Natural killer cell (primary cell): ENCODE measurements around the gene SLC36A2. TPM values are rescaled to one million over a fixed set of nuclear protein-coding genes. Genes with fewer than 3 reads are reported as not detected.

Experiments
- ATAC-seq, 3 donors: fragments of 150-1000 bp in 2 of 3; fragments of 200-7000 bp in 1 of 3; cut with Tn5 transposase; 1 replicate in 1 of 3; 2 replicates in 2 of 3; pipeline ENCODE4 v1.10.0; 2021; ENCODE audit warnings: mild to moderate bottlenecking in 2 of 3, moderate library complexity in 2 of 3
- DNase-seq, 2 donors: peaks; one replicate each; pipeline versions ENCODE4 v3.0.0 to v3.0.0-alpha.2; 2013 to 2021; ENCODE audit warnings: mixed read lengths in 1 of 2
- H3K27ac ChIP-seq: one replicate; pipeline ENCODE4 v1.5.1; 2013; ENCODE audit warnings: mild to moderate bottlenecking, low read length
- H3K27me3 ChIP-seq: one replicate; pipeline ENCODE4 v1.6.1; 2013; ENCODE audit warnings: low read length; ENCODE audit not compliant: control insufficient read depth, insufficient read depth
- H3K36me3 ChIP-seq: one replicate; pipeline ENCODE4 v1.6.1; 2013; ENCODE audit warnings: low read length; ENCODE audit not compliant: control insufficient read depth, insufficient read depth
- H3K4me1 ChIP-seq: one replicate; pipeline ENCODE4 v1.6.1; 2013; ENCODE audit warnings: low read length; ENCODE audit not compliant: control insufficient read depth, insufficient read depth
- H3K4me3 ChIP-seq: one replicate; pipeline ENCODE4 v1.5.1; 2013; ENCODE audit warnings: low read length
- H3K9me3 ChIP-seq: one replicate; pipeline ENCODE4 v1.6.1; 2013; ENCODE audit warnings: low read length; ENCODE audit not compliant: control insufficient read depth, insufficient read depth
- H3K27ac Mint-ChIP-seq, 2 donors: one replicate each; pipeline ENCODE4 v1.8.0; 2022; ENCODE audit warnings: mild to moderate bottlenecking in 2 of 2, mixed read lengths in 2 of 2, moderate library complexity in 1 of 2
- H3K27me3 Mint-ChIP-seq, 2 donors: one replicate each; pipeline ENCODE4 v1.8.0; 2022; ENCODE audit warnings: low read depth in 2 of 2, mixed read lengths in 2 of 2
- H3K36me3 Mint-ChIP-seq: one replicate; pipeline ENCODE4 v1.8.0; 2022; ENCODE audit warnings: mixed read lengths
- H3K4me1 Mint-ChIP-seq, 2 donors: one replicate each; pipeline ENCODE4 v1.8.0; 2022; ENCODE audit warnings: mixed read lengths in 2 of 2
- H3K4me3 Mint-ChIP-seq: one replicate; pipeline ENCODE4 v1.8.0; 2022; ENCODE audit warnings: mild to moderate bottlenecking, moderate library complexity, mixed read lengths
- H3K9me3 Mint-ChIP-seq, 2 donors: one replicate each; pipeline ENCODE4 v1.8.0; 2022; ENCODE audit warnings: mixed read lengths in 2 of 2
- WGBS: methylation state at CpG from one replicate; pipeline ENCODE4 v1.1.7; 2013; ENCODE audit warnings: missing lambda C conversion rate; ENCODE audit not compliant: insufficient coverage; 5-methylcytosine and 5-hydroxymethylcytosine counted together
- intact Hi-C: fragments of 100-400 bp; cut with micrococcal nuclease; formaldehyde crosslinking; loops from one replicate; pipeline ENCODE4 v1.14.2; 2022
- total RNA-seq, 4 donors: library from RNA; stranded (reverse); fragments of 120-200 nt in 1 of 4; gene quantifications; one replicate each; pipeline versions ENCODE4 v1.2.3 to v1.2.4, GENCODE V29; 2013 to 2022
- TF ChIP-seq, protein P1 (sequence below): fragments of 200-600 bp; IDR thresholded peaks from one replicate; pipeline ENCODE4 v1.8.0; 2022; ENCODE audit warnings: antibody characterized with exemption

Gene SLC36A2
- not detected for total RNA-seq
- not detected for total RNA-seq (2013)

DNA sequence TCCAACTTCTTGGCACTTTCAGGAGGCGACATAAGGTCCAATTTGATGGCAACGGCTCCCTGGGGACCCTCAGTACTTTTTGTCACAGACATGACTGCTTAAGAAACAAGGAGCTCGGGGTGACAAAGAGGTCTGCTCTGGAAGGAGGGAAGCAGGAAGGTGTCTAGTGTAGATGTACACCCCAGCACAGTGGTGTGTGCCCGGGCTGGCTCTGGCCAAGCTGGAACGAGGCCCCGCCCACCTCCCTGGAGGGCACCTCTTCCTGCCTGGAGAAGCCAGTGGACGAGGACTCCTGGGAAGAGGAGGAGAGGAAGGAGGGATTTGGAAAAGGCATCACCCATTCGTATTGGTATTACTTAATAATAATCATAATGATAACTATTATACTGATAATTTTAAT is at the start of gene SLC36A2:
TSS of gene SLC36A2 (minus strand) at position 191 of the 400 bp plus-strand sequence. CDS start at position 92, 99 bp downstream.
- no peaks in the 10 kb centered on the region for H3K9me3 ChIP-seq
- no peaks in the 10 kb centered on the region for H3K27me3 ChIP-seq
- Mint-ChIP-seq H3K36me3 (no peaks in the 10 kb centered on the region), H3K4me1 (peaks cover 0 to 9% of the 10 kb centered on the region in 2 donors), H3K27ac (no peak within 1 kb of the TSS), H3K9me3 (no peaks in the 10 kb centered on the region), H3K4me3 (no peak within 1 kb of the TSS), H3K27me3 (peaks cover 29 to 33% of the 10 kb centered on the region in 2 donors)
- intact Hi-C loops, result no loop called here
- 69% methylated on average over 6 of the region's 8 CpGs for WGBS
- TF ChIP-seq, protein P1, sequence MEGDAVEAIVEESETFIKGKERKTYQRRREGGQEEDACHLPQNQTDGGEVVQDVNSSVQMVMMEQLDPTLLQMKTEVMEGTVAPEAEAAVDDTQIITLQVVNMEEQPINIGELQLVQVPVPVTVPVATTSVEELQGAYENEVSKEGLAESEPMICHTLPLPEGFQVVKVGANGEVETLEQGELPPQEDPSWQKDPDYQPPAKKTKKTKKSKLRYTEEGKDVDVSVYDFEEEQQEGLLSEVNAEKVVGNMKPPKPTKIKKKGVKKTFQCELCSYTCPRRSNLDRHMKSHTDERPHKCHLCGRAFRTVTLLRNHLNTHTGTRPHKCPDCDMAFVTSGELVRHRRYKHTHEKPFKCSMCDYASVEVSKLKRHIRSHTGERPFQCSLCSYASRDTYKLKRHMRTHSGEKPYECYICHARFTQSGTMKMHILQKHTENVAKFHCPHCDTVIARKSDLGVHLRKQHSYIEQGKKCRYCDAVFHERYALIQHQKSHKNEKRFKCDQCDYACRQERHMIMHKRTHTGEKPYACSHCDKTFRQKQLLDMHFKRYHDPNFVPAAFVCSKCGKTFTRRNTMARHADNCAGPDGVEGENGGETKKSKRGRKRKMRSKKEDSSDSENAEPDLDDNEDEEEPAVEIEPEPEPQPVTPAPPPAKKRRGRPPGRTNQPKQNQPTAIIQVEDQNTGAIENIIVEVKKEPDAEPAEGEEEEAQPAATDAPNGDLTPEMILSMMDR, result no peak
- ATAC-seq (no peak), DNase-seq (no peak)
- H3K4me1 ChIP-seq, result no peaks in the 10 kb centered on the region
- no peak within 1 kb of the TSS for H3K27ac ChIP-seq
- H3K4me3 ChIP-seq, result no peak within 1 kb of the TSS
- H3K36me3 ChIP-seq, result no peaks in the 10 kb centered on the region

DNA sequence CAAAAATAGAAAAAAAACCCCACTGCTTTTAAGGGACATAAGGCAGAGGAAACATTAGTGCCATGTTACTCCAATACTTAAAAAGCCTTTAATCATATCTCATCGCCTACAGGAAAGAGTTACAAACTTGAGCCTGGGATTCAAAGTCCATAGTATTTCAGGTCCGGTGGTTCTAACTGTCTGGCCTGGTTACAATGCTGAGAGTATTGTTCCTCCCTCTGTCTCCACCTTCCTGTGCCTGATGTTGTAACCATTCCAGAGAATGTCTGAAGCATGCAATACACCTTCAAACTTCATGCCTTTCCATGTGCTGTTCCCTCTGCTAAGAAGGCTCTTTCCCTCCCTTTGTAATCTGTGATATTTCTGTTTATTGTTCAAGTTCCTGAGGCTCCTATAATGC is 41.6 kb upstream of the SLC36A2 start:
- TF ChIP-seq, protein P1, result no peak
- H3K36me3 Mint-ChIP-seq, result no peaks in the 10 kb centered on the region
- WGBS, result 91% methylated on average over 2 of the region's 2 CpGs
- Histone ChIP-seq H3K9me3 (no peaks in the 10 kb centered on the region), H3K36me3 (no peaks in the 10 kb centered on the region), H3K27ac (no peak overlapping the region), H3K27me3 (no peaks in the 10 kb centered on the region), H3K4me1 (no peaks in the 10 kb centered on the region), H3K4me3 (no peak overlapping the region)
- intact Hi-C loops, result no loop called here
- ATAC-seq (no peak), DNase-seq (no peak)
- no peak overlapping the region for H3K27ac Mint-ChIP-seq
- peaks cover 14 to 35% of the 10 kb centered on the region in 2 donors for H3K27me3 Mint-ChIP-seq
- H3K4me1 Mint-ChIP-seq, result no peaks in the 10 kb centered on the region
- no peak overlapping the region for H3K4me3 Mint-ChIP-seq
- no peaks in the 10 kb centered on the region for H3K9me3 Mint-ChIP-seq

DNA sequence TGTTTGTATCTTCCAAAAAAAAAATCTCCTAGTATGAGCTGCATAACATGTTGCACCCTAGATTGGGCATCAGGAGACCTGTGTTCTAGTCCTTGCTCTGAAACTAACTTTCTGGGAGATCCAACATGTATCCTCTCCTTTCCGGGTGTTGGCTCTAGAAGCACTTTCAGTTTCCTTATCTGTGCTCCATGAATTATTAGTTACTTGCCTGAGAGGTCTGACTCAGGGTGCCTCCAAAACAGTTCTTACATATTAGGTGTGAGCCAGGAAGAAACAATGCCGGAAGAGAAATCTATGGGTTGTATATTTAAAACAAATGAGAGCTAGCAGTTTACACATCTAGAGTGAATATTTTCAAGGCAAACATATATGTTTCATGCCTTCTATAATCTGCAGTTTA is 36.7 kb upstream of the SLC36A2 start:
- Mint-ChIP-seq H3K27ac (no peak overlapping the region), H3K36me3 (no peaks in the 10 kb centered on the region), H3K4me1 (no peaks in the 10 kb centered on the region), H3K27me3 (peaks cover 15 to 29% of the 10 kb centered on the region in 2 donors), H3K4me3 (no peak overlapping the region), H3K9me3 (no peaks in the 10 kb centered on the region)
- ATAC-seq, result no peak
- intact Hi-C loops, result no loop called here
- Histone ChIP-seq H3K4me1 (no peaks in the 10 kb centered on the region), H3K36me3 (no peaks in the 10 kb centered on the region), H3K27ac (no peak overlapping the region), H3K9me3 (no peaks in the 10 kb centered on the region), H3K27me3 (no peaks in the 10 kb centered on the region), H3K4me3 (no peak overlapping the region)
- 95% methylated on average over 1 of the region's 2 CpGs for WGBS
- no peak for DNase-seq
- TF ChIP-seq, protein P1, result no peak

DNA sequence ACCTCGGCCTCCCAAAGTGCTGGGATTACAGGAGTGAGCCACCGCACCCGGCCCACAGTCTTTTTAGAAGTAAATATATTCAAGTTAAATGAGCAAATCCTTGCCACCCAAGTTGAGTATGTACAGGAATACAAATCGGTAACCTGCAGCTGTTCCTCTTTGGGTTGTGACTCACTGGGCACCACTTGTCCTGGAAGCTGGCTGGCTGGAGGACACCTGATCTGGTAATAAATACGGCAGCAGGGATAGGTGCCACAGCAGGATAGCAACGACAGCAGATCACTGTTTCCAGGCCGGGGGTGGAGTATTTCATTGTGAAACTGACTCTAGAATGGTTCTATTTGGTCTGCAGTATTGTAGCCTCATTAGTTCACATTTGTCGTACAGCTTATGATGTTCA is 35.7 kb upstream of the SLC36A2 start:
- no peaks in the 10 kb centered on the region for H3K4me1 Mint-ChIP-seq
- no peak for DNase-seq
- no peak overlapping the region for H3K27ac Mint-ChIP-seq
- ATAC-seq, result no peak
- Histone ChIP-seq H3K27ac (no peak overlapping the region), H3K4me3 (no peak overlapping the region), H3K36me3 (no peaks in the 10 kb centered on the region), H3K4me1 (no peaks in the 10 kb centered on the region), H3K27me3 (no peaks in the 10 kb centered on the region), H3K9me3 (no peaks in the 10 kb centered on the region)
- TF ChIP-seq, protein P1, result no peak
- intact Hi-C loops, result no loop called here
- H3K9me3 Mint-ChIP-seq, result no peaks in the 10 kb centered on the region
- 88% methylated on average over 8 of the region's 8 CpGs for WGBS
- H3K27me3 Mint-ChIP-seq, result peaks cover 11 to 20% of the 10 kb centered on the region in 2 donors
- no peak overlapping the region for H3K4me3 Mint-ChIP-seq
- no peaks in the 10 kb centered on the region for H3K36me3 Mint-ChIP-seq
